GM12878 (cell line): ENCODE measurements around the gene CACNA2D2. TPM values are rescaled to one million over a fixed set of nuclear protein-coding genes. Genes with fewer than 3 reads are reported as not detected.

Experiments used
- ATAC-seq: fragments of 200-7000 bp; cut with Tn5 transposase; 3 replicates; pipeline ENCODE4 v1.9.1; 2020; ENCODE audit warnings: mild to moderate bottlenecking, moderate library complexity
- BruUV-seq: library from RNA; stranded (reverse); fragments of 400-500 nt; replicated peaks from 2 replicates; lab custom pipeline; 2021; lab: Mats Ljungman, UMichigan
- CTCF ChIA-PET: fragments of 300-600 bp; sonication (Branson Sonifier 250); formaldehyde crosslinking; extraction: SDS; loops from one replicate; lab custom pipeline; 2021; ENCODE audit warnings: inconsistent platforms; lab: Yijun Ruan, JAX
- POLR2A ChIA-PET: fragments of 350-600 bp; formaldehyde crosslinking; extraction: SDS; loops from one replicate; lab custom pipeline; 2021; ENCODE audit warnings: inconsistent platforms; lab: Charles Lee
- RAD21 ChIA-PET: fragments of 300-600 bp; sonication (Branson Sonifier 250); formaldehyde crosslinking; loops from one replicate; lab custom pipeline; 2023; ENCODE audit warnings: antibody characterized with exemption; ENCODE audit not compliant: unreplicated experiment; lab: Charles Lee
- SMC1A ChIA-PET: fragments of 300-600 bp; sonication (Branson Sonifier 250); formaldehyde crosslinking; loops from one replicate; lab custom pipeline; 2023; ENCODE audit not compliant: unreplicated experiment, uncharacterized antibody; lab: Charles Lee
- DNase-seq: peaks from one replicate; pipeline ENCODE4 v3.0.0-alpha.2; 2011; ENCODE audit warnings: low read depth, low spot score
- FAIRE-seq: peaks from 3 replicates; lab custom pipeline; 2011; peaks lifted over from hg19 to GRCh38; lab: Jason Lieb, UNC
- H2AFZ ChIP-seq: 2 replicates; pipeline ENCODE4 v1.6.0; 2011; ENCODE audit warnings: low read depth, low read length, control low read depth; ENCODE audit not compliant: control insufficient read depth
- H3K27ac ChIP-seq: 2 replicates; pipeline ENCODE4 v1.5.1; 2011; ENCODE audit warnings: control low read depth; ENCODE audit not compliant: control insufficient read depth, insufficient read depth
- H3K27me3 ChIP-seq, 2 experiments: replicated peaks in 1 of 2; 2 replicates each; pipeline versions ENCODE4 v1.6.0 to v1.6.1; 2011; ENCODE audit warnings: low read length in 1 of 2; ENCODE audit not compliant: control insufficient read depth in 2 of 2, insufficient read depth in 2 of 2
- H3K36me3 ChIP-seq, 2 experiments: 2 replicates each; pipeline ENCODE4 v1.5.1; 2011; ENCODE audit warnings: low read length in 1 of 2; ENCODE audit not compliant: control insufficient read depth in 2 of 2, insufficient read depth in 2 of 2
- H3K4me1 ChIP-seq: 2 replicates; pipeline ENCODE4 v1.6.1; 2011; ENCODE audit warnings: mild to moderate bottlenecking, low read length, moderate library complexity, mixed read lengths; ENCODE audit not compliant: control insufficient read depth, insufficient read depth
- H3K4me2 ChIP-seq: 2 replicates; pipeline ENCODE4 v1.6.0; 2011; ENCODE audit warnings: control low read depth; ENCODE audit not compliant: control insufficient read depth, insufficient read depth
- H3K4me3 ChIP-seq: fragments of 200-600 bp; sonication (generic); 2 replicates; pipeline ENCODE4 v1.5.1; 2016
- H3K79me2 ChIP-seq: 2 replicates; pipeline ENCODE4 v1.6.0; 2011; ENCODE audit warnings: low read length; ENCODE audit not compliant: control insufficient read depth, insufficient read depth
- H3K9ac ChIP-seq: 2 replicates; pipeline ENCODE4 v1.8.0; 2011; ENCODE audit warnings: low read length, control low read depth, mixed read lengths; ENCODE audit not compliant: control insufficient read depth, insufficient read depth
- H3K9me3 ChIP-seq: replicated peaks from 3 replicates; pipeline ENCODE4 v1.5.1; 2011; ENCODE audit warnings: mild to moderate bottlenecking, low read length; ENCODE audit not compliant: control insufficient read depth, insufficient read depth
- H4K20me1 ChIP-seq: 2 replicates; pipeline ENCODE4 v1.6.0; 2011; ENCODE audit not compliant: control insufficient read depth, insufficient read depth
- BCLAF1 ChIP-seq: fragments of 450-650 bp; IDR thresholded peaks from 2 replicates; pipeline ENCODE4 v1.6.1; 2017; ENCODE audit warnings: antibody characterized with exemption, mild to moderate bottlenecking, moderate library complexity
- BMI1 ChIP-seq: fragments of 450-650 bp; IDR thresholded peaks from 2 replicates; pipeline ENCODE4 v1.6.1; 2016; ENCODE audit warnings: mild to moderate bottlenecking, moderate library complexity, borderline replicate concordance
- IKZF2 ChIP-seq, 2 experiments: fragments of 450-650 bp; IDR thresholded peaks; 2 replicates each; pipeline ENCODE4 v1.6.1; 2017; ENCODE audit warnings: mild to moderate bottlenecking in 2 of 2, moderate library complexity in 2 of 2
- IRF4 ChIP-seq: IDR thresholded peaks from 2 replicates; pipeline ENCODE4 v1.6.1; 2011; ENCODE audit warnings: low read depth, low read length
- MYC ChIP-seq: IDR thresholded peaks from 2 replicates; pipeline ENCODE4 v1.6.1; 2011; ENCODE audit warnings: mild to moderate bottlenecking, low read length, moderate library complexity, inconsistent platforms; ENCODE audit not compliant: insufficient read depth, insufficient replicate concordance, insufficient read length, severe bottlenecking
- NFIC ChIP-seq: IDR thresholded peaks from 2 replicates; pipeline ENCODE4 v1.6.1; 2012; ENCODE audit warnings: low read depth, mild to moderate bottlenecking, inconsistent platforms, low read length, moderate library complexity
- SRF ChIP-seq, 2 experiments: IDR thresholded peaks; 2 replicates each; pipeline ENCODE4 v1.6.1; 2011; ENCODE audit warnings: low read depth in 2 of 2, low read length in 2 of 2, mild to moderate bottlenecking in 1 of 2, moderate library complexity in 1 of 2
- ZBTB11 ChIP-seq: fragments of 450-650 bp; formaldehyde crosslinking; IDR thresholded peaks from 2 replicates; pipeline ENCODE4 v1.5.0; 2022; ENCODE audit warnings: mild to moderate bottlenecking, missing genetic modification characterization
- WGBS: methylation state at CpG from one replicate; pipeline ENCODE4 v1.1.6; 2016; ENCODE audit warnings: low lambda C conversion rate; ENCODE audit not compliant: insufficient replicate concordance, insufficient coverage; ENCODE audit errors: missing lambda C conversion rate; 5-methylcytosine and 5-hydroxymethylcytosine counted together
- in situ Hi-C: fragments of 300-500 bp; cut with MboI; formaldehyde crosslinking; loops from 9 replicates; pipeline ENCODE4 v1.14.3; 2018; ENCODE audit warnings: mixed read lengths
- intact Hi-C: fragments of 100-400 bp; cut with micrococcal nuclease; formaldehyde crosslinking; loops from one replicate; pipeline ENCODE4 v1.14.2; 2022; ENCODE audit not compliant: unreplicated experiment
- polyA plus RNA-seq, 11 experiments: library from polyadenylated mRNA; depleted of rRNA in 4 of 11; unstranded in 6 of 11; stranded (reverse) in 5 of 11; fragments of >200 nt; fragmentation: Nextera tagmentation in 4 of 11; fragmentation: Illumina TruSeq in 1 of 11; extraction: Ambion mirVana in 4 of 11; extraction: Trizol in 1 of 11; gene quantifications; 1 replicate in 1 of 11; 2 replicates in 10 of 11; pipeline versions ENCODE4 v1.2.1 to v1.2.3, GENCODE V29; 2011 to 2016; ENCODE audit warnings: inconsistent platforms in 2 of 11, missing spikeins in 2 of 11, low read depth in 1 of 11
- total RNA-seq, 4 experiments: library from RNA; depleted of rRNA in 3 of 4; stranded (reverse); fragments of >200 nt in 3 of 4; fragmentation: Illumina TruSeq in 1 of 4; extraction: Trizol in 1 of 4; gene quantifications; 2 replicates each; pipeline versions ENCODE4 v1.2.1 to v1.2.3, GENCODE V29; 2013 to 2021

Gene CACNA2D2
- total and polyA plus RNA-seq, 10 of the 15 experiments (the other 5 are each of a cell fraction or from before 2014, with no cell fraction given): 0.03 to 0.07 TPM; not detected in 8

- ATAC-seq (no peak), DNase-seq (no peak), FAIRE-seq (no peak)
- no peak overlapping the region for H2AFZ ChIP-seq
- ChIA-PET CTCF (no interaction called here), SMC1A (no interaction called here), POLR2A (no interaction called here), RAD21 (no interaction called here)
- intact Hi-C loops (no loop called here), in situ Hi-C loops (no loop called here)
- no peak overlapping the region for H3K4me2 ChIP-seq
- H4K20me1 ChIP-seq: no peaks in the 10 kb centered on the region
- no TSS peak for BruUV-seq
- H3K27ac ChIP-seq: no peak overlapping the region
- H3K27me3 ChIP-seq: no peaks in the 10 kb centered on the region; a peak in 2 of 4 replicates
- H3K79me2 ChIP-seq: no peaks in the 10 kb centered on the region
- no peak overlapping the region for H3K9ac ChIP-seq
- H3K36me3 ChIP-seq: no peaks in the 10 kb centered on the region
- TF ChIP-seq MYC (no peak), NFIC (no peak), SRF (IDR thresholded peaks at IDR 0.05; ENCODE audit: low read depth in 2 of 2, low read length in 2 of 2) (no peak), BMI1 (no peak), IKZF2 (IDR thresholded peaks at IDR 0.05) (no peak), ZBTB11 (CRISPR knock-in tag) (no peak), BCLAF1 (no peak), IRF4 (no peak)
- no peaks in the 10 kb centered on the region for H3K4me1 ChIP-seq
- H3K4me3 ChIP-seq: no peak overlapping the region
- no peaks in the 10 kb centered on the region for H3K9me3 ChIP-seq
- WGBS: 12% methylated on average over 5 of the region's 5 CpGs
Measured at GRCh38 chr3:50425911-50426310, 77.5 kb downstream of the CACNA2D2 start.
